H9 (cell line): ENCODE measurements around the gene ASXL1. TPM values are rescaled to one million over a fixed set of nuclear protein-coding genes. Genes with fewer than 3 reads are reported as not detected.

ENCODE experiments used
- DNase-seq: peaks from one replicate; pipeline ENCODE4 v3.0.0-alpha.2; 2017
- H2AFZ ChIP-seq: one replicate; pipeline ENCODE4 v1.6.1; 2013; ENCODE audit warnings: mild to moderate bottlenecking, low read length, control low read depth, moderate library complexity
- H2AK5ac ChIP-seq: 2 replicates; pipeline ENCODE4 v1.6.1; 2013; ENCODE audit warnings: low read length, control low read depth, mixed read lengths; ENCODE audit not compliant: insufficient read length
- H2BK120ac ChIP-seq: one replicate; pipeline ENCODE4 v1.6.1; 2013; ENCODE audit warnings: low read depth, mild to moderate bottlenecking, low read length, control low read depth, inconsistent platforms; ENCODE audit not compliant: poor library complexity, severe bottlenecking
- H2BK12ac ChIP-seq: 2 replicates; pipeline ENCODE4 v1.6.1; 2013; ENCODE audit warnings: low read length, control low read depth, mixed read lengths, low read depth; ENCODE audit not compliant: insufficient read length
- H2BK15ac ChIP-seq: 2 replicates; pipeline ENCODE4 v1.6.1; 2013; ENCODE audit warnings: low read depth, low read length, control low read depth
- H2BK20ac ChIP-seq: one replicate; pipeline ENCODE4 v1.6.1; 2013; ENCODE audit warnings: low read depth, mild to moderate bottlenecking, low read length, control low read depth, inconsistent platforms; ENCODE audit not compliant: poor library complexity, severe bottlenecking
- H2BK5ac ChIP-seq: 2 replicates; pipeline ENCODE4 v1.6.1; 2013; ENCODE audit warnings: low read length, control low read depth, mixed read lengths; ENCODE audit not compliant: insufficient read length
- H3K14ac ChIP-seq: 2 replicates; pipeline ENCODE4 v1.6.1; 2013; ENCODE audit warnings: low read length, control low read depth; ENCODE audit not compliant: insufficient read depth
- H3K18ac ChIP-seq: 2 replicates; pipeline ENCODE4 v1.6.1; 2013; ENCODE audit warnings: low read depth, mild to moderate bottlenecking, mixed read lengths, low read length, control low read depth; ENCODE audit not compliant: insufficient read length
- H3K23ac ChIP-seq: 2 replicates; pipeline ENCODE4 v1.6.1; 2013; ENCODE audit warnings: low read length, control low read depth, mixed read lengths, low read depth; ENCODE audit not compliant: insufficient read length
- H3K23me2 ChIP-seq: 2 replicates; pipeline ENCODE4 v1.6.1; 2013; ENCODE audit warnings: low read depth, mild to moderate bottlenecking, mixed read lengths, low read length, control low read depth; ENCODE audit not compliant: insufficient read length, poor library complexity, severe bottlenecking
- H3K27ac ChIP-seq: 2 replicates; pipeline ENCODE4 v1.5.1; 2013; ENCODE audit warnings: low read length, control low read depth, mixed read lengths, low read depth; ENCODE audit not compliant: insufficient read length
- H3K27me3 ChIP-seq: 2 replicates; pipeline ENCODE4 v1.6.1; 2013; ENCODE audit warnings: low read length, control low read depth, inconsistent platforms; ENCODE audit not compliant: insufficient read depth
- H3K4ac ChIP-seq: 2 replicates; pipeline ENCODE4 v1.6.1; 2013; ENCODE audit warnings: low read depth, mild to moderate bottlenecking, control low read depth, inconsistent platforms, low read length, moderate library complexity
- H3K4me1 ChIP-seq: 2 replicates; pipeline ENCODE4 v1.6.1; 2013; ENCODE audit warnings: low read length, control low read depth, inconsistent platforms; ENCODE audit not compliant: insufficient read depth
- H3K4me2 ChIP-seq: 2 replicates; pipeline ENCODE4 v1.6.1; 2013; ENCODE audit warnings: low read length, control low read depth, mixed read lengths; ENCODE audit not compliant: insufficient read length, insufficient read depth
- H3K56ac ChIP-seq: 2 replicates; pipeline ENCODE4 v1.6.1; 2013; ENCODE audit warnings: low read depth, mild to moderate bottlenecking, mixed read lengths, low read length, control low read depth; ENCODE audit not compliant: insufficient read length
- H3K79me1 ChIP-seq: 2 replicates; pipeline ENCODE4 v1.6.1; 2013; ENCODE audit warnings: low read depth, mild to moderate bottlenecking, moderate library complexity, low read length, control low read depth, inconsistent platforms; ENCODE audit not compliant: insufficient read depth, poor library complexity, severe bottlenecking
- H3K79me2 ChIP-seq: 2 replicates; pipeline ENCODE4 v1.6.1; 2013; ENCODE audit warnings: low read length, control low read depth, inconsistent platforms; ENCODE audit not compliant: insufficient read depth
- H3K9ac ChIP-seq: 2 replicates; pipeline ENCODE4 v1.6.1; 2013; ENCODE audit warnings: low read length, control low read depth, mixed read lengths; ENCODE audit not compliant: insufficient read length; ENCODE audit errors: extremely low read depth
- H3K9me3 ChIP-seq: one replicate; pipeline ENCODE4 v1.6.1; 2013; ENCODE audit warnings: low read depth, low read length, inconsistent platforms; ENCODE audit not compliant: control insufficient read depth
- H3T11ph ChIP-seq: one replicate; pipeline ENCODE4 v1.6.1; 2013; ENCODE audit warnings: mild to moderate bottlenecking, low read length, control low read depth, inconsistent platforms
- H4K20me1 ChIP-seq: one replicate; pipeline ENCODE4 v1.6.1; 2013; ENCODE audit not compliant: control insufficient read depth, insufficient read length, insufficient read depth
- H4K5ac ChIP-seq: 2 replicates; pipeline ENCODE4 v1.6.1; 2013; ENCODE audit warnings: low read depth, mild to moderate bottlenecking, mixed read lengths, low read length, control low read depth; ENCODE audit not compliant: insufficient read length
- H4K8ac ChIP-seq: replicated peaks from 2 replicates; pipeline ENCODE4 v1.6.1; 2013; ENCODE audit warnings: low read length, control low read depth, mixed read lengths, low read depth; ENCODE audit not compliant: insufficient read length
- H4K91ac ChIP-seq: 2 replicates; pipeline ENCODE4 v1.6.1; 2013; ENCODE audit warnings: low read depth, mild to moderate bottlenecking, moderate library complexity, mixed read lengths, low read length, control low read depth; ENCODE audit not compliant: insufficient read length
- H3K27ac Mint-ChIP-seq, 3 experiments: 2 replicates in 2 of 3; 3 replicates in 1 of 3; pipeline ENCODE4 v1.8.0; 2020 to 2021; ENCODE audit warnings: mixed read lengths in 3 of 3, mild to moderate bottlenecking in 1 of 3, moderate library complexity in 1 of 3
- H3K27me3 Mint-ChIP-seq: 2 replicates; pipeline ENCODE4 v1.8.0; 2021; ENCODE audit warnings: low read depth, mild to moderate bottlenecking, moderate library complexity, mixed read lengths
- H3K36me3 Mint-ChIP-seq, 3 experiments: 2 replicates in 2 of 3; 3 replicates in 1 of 3; pipeline ENCODE4 v1.8.0; 2020 to 2021; ENCODE audit warnings: low read depth in 3 of 3, mixed read lengths in 3 of 3; ENCODE audit not compliant: insufficient read depth in 1 of 3
- H3K4me1 Mint-ChIP-seq, 2 experiments: 2 replicates each; pipeline ENCODE4 v1.8.0; 2020; ENCODE audit warnings: mixed read lengths in 2 of 2
- H3K4me3 Mint-ChIP-seq, 2 experiments: 2 replicates in 1 of 2; 3 replicates in 1 of 2; pipeline ENCODE4 v1.8.0; 2020 to 2021; ENCODE audit warnings: mild to moderate bottlenecking in 2 of 2, mixed read lengths in 2 of 2, moderate library complexity in 1 of 2
- H3K9me3 Mint-ChIP-seq, 2 experiments: 2 replicates in 1 of 2; 3 replicates in 1 of 2; pipeline ENCODE4 v1.8.0; 2020; ENCODE audit warnings: mild to moderate bottlenecking in 2 of 2, mixed read lengths in 2 of 2, moderate library complexity in 1 of 2
- CTCF ChIP-seq: fragments of 200-600 bp; sonication (generic); conservative IDR thresholded peaks from 3 replicates; pipeline ENCODE4 v1.8.0; 2021; ENCODE audit warnings: antibody characterized with exemption, mild to moderate bottlenecking
- WGBS: extraction: QIAGEN DNeasy Blood & Tissue Kit; methylation state at CpG from one replicate; pipeline ENCODE4 v1.1.7; 2013; ENCODE audit warnings: missing lambda C conversion rate, low lambda C conversion rate, mixed read lengths; ENCODE audit not compliant: insufficient read length; ENCODE audit errors: extremely low coverage; 5-methylcytosine and 5-hydroxymethylcytosine counted together
- total RNA-seq: library from RNA; stranded (reverse); gene quantifications from 2 replicates; pipeline ENCODE4 v1.2.1, GENCODE V29; 2021

Gene ASXL1
- total RNA-seq, 1 experiment from 2014 or later, result 39.5 TPM

- no peak for TF ChIP-seq CTCF
- no peak overlapping the region for H3K4ac ChIP-seq
- H4K20me1 ChIP-seq, result no peaks in the 10 kb centered on the region
- no peak overlapping the region for H2BK12ac ChIP-seq
- peaks cover 84% of the 10 kb centered on the region for H3K27me3 Mint-ChIP-seq
- no peak overlapping the region for H3K4me2 ChIP-seq
- no peak overlapping the region for H2BK20ac ChIP-seq
- H3K27me3 ChIP-seq, result no peaks in the 10 kb centered on the region
- H4K91ac ChIP-seq, result no peak overlapping the region
- no peak overlapping the region for H2BK5ac ChIP-seq
- H3T11ph ChIP-seq, result no peak overlapping the region
- no peak overlapping the region for H2BK15ac ChIP-seq
- no peak overlapping the region for H3K23ac ChIP-seq
- H3K79me1 ChIP-seq, result no peaks in the 10 kb centered on the region
- H4K5ac ChIP-seq, result no peak overlapping the region
- no peak overlapping the region for H4K8ac ChIP-seq
- no peak overlapping the region for H3K9ac ChIP-seq
- no peak overlapping the region for H2AFZ ChIP-seq
- no peaks in the 10 kb centered on the region for H3K4me1 ChIP-seq
- H3K23me2 ChIP-seq, result peaks cover 6% of the 10 kb centered on the region
- H3K9me3 ChIP-seq, result no peaks in the 10 kb centered on the region
- H3K9me3 Mint-ChIP-seq, result no peaks in the 10 kb centered on the region
- H2AK5ac ChIP-seq, result no peak overlapping the region
- H3K56ac ChIP-seq, result no peak overlapping the region
- DNase-seq, result no peak
- H3K18ac ChIP-seq, result no peak overlapping the region
- H3K79me2 ChIP-seq, result no peaks in the 10 kb centered on the region
- WGBS, result no CpG with 5 or more reads among the region's 6 CpGs
- H3K27ac Mint-ChIP-seq, result no peak overlapping the region
- H3K4me1 Mint-ChIP-seq, result peaks cover 5 to 9% of the 10 kb centered on the region in 2 experiments
- H3K4me3 Mint-ChIP-seq, result no peak overlapping the region
- H3K27ac ChIP-seq, result no peak overlapping the region
- H2BK120ac ChIP-seq, result no peak overlapping the region
- no peak overlapping the region for H3K14ac ChIP-seq
- no peaks in the 10 kb centered on the region for H3K36me3 Mint-ChIP-seq
These were observed 4.2 kb upstream of the ASXL1 start for GRCh38 chr20:32353848-32354496.
